Activated naive CD4-positive, alpha-beta T cell treated with anti-CD3 and anti-CD28 coated beads for 36 hours (primary cell): Measurements from ENCODE around the gene SIRPB1. TPM values are rescaled to one million over a fixed set of nuclear protein-coding genes. Genes with fewer than 3 reads are reported as not detected.

Experiments
- CTCF ChIA-PET: fragments of 350-600 bp; sonication (Branson Sonifier 250); formaldehyde crosslinking; loops from one replicate; lab custom pipeline; 2021; ENCODE audit warnings: antibody characterized with exemption; lab: Charles Lee
- DNase-seq: peaks from one replicate; pipeline ENCODE4 v3.0.0-alpha.2; 2020
- H3K27ac Mint-ChIP-seq: one replicate; pipeline ENCODE4 v1.8.0; 2021; ENCODE audit warnings: mild to moderate bottlenecking, mixed read lengths
- H3K27me3 Mint-ChIP-seq: one replicate; pipeline ENCODE4 v1.8.0; 2021; ENCODE audit warnings: low read depth, mixed read lengths
- H3K36me3 Mint-ChIP-seq: one replicate; pipeline ENCODE4 v1.8.0; 2021; ENCODE audit warnings: low read depth, mixed read lengths
- H3K4me1 Mint-ChIP-seq: one replicate; pipeline ENCODE4 v1.8.0; 2021; ENCODE audit warnings: low read depth, mixed read lengths
- H3K4me3 Mint-ChIP-seq: one replicate; pipeline ENCODE4 v1.8.0; 2021; ENCODE audit warnings: mild to moderate bottlenecking, moderate library complexity, mixed read lengths
- H3K9me3 Mint-ChIP-seq: one replicate; pipeline ENCODE4 v1.8.0; 2021; ENCODE audit warnings: mixed read lengths
- intact Hi-C: fragments of 100-400 bp; cut with micrococcal nuclease; formaldehyde crosslinking; loops from one replicate; pipeline ENCODE4 v1.15.1; 2023
- total RNA-seq, 2 experiments: library from RNA; stranded (reverse); gene quantifications; one replicate each; pipeline ENCODE4 v1.2.3, GENCODE V29; 2021

The SIRPB1 gene
- total RNA-seq, 2 experiments from 2014 or later: 1.4 to 2.0 TPM

- Mint-ChIP-seq H3K27ac (no peak overlapping the region), H3K4me1 (peaks cover 64% of the 10 kb centered on the region), H3K27me3 (no peaks in the 10 kb centered on the region), H3K36me3 (peaks cover 38% of the 10 kb centered on the region), H3K9me3 (peaks cover 6% of the 10 kb centered on the region), H3K4me3 (no peak overlapping the region)
- intact Hi-C loops: no loop called here
- CTCF ChIA-PET: interaction anchor here (0.6 kb wide), 1 partner anchor 20 kb away, joined by 4 read pairs; no protein-coding TSS in a partner anchor
- DNase-seq: no peak
Measured at GRCh38 chr20:1635291-1635979, 15.6 kb upstream of the SIRPB1 start.

- CTCF ChIA-PET: no interaction called here
- DNase-seq: no peak
- H3K4me1 Mint-ChIP-seq: peaks cover 68% of the 10 kb centered on the region
- no peak overlapping the region for H3K27ac Mint-ChIP-seq
- H3K9me3 Mint-ChIP-seq: no peaks in the 10 kb centered on the region
- intact Hi-C loops: no loop called here
- H3K4me3 Mint-ChIP-seq: no peak overlapping the region
- H3K36me3 Mint-ChIP-seq: peaks cover 52% of the 10 kb centered on the region
- H3K27me3 Mint-ChIP-seq: no peaks in the 10 kb centered on the region
Measured at GRCh38 chr20:1633535-1633934, 13.7 kb upstream of the SIRPB1 start.

- CTCF ChIA-PET: interaction anchor here (0.6 to 1.4 kb wide), 7 partner anchors 9 to 274 kb away, joined by 3 to 6 read pairs (median 3); no protein-coding TSS in a partner anchor
- no peaks in the 10 kb centered on the region for H3K9me3 Mint-ChIP-seq
- intact Hi-C loops: no loop called here
- peak; percentile 72 for DNase-seq
- H3K4me1 Mint-ChIP-seq: peaks cover 73% of the 10 kb centered on the region
- no peaks in the 10 kb centered on the region for H3K27me3 Mint-ChIP-seq
- H3K36me3 Mint-ChIP-seq: peaks cover 61% of the 10 kb centered on the region
- peak overlapping the region; percentile 65 for H3K27ac Mint-ChIP-seq
- no peak overlapping the region for H3K4me3 Mint-ChIP-seq
Measured at GRCh38 chr20:1632178-1632577, 12.4 kb upstream of the SIRPB1 start.

GRCh38 chr20:1631309-1632151 is 11.7 kb upstream of the SIRPB1 start:
- CTCF ChIA-PET: interaction anchor here (0.6 to 1.6 kb wide), 9 partner anchors 9 to 274 kb away, joined by 3 to 6 read pairs (median 4); no protein-coding TSS in a partner anchor
- no peak for DNase-seq
- intact Hi-C loops: no loop called here
- H3K4me1 Mint-ChIP-seq: peaks cover 73% of the 10 kb centered on the region
- peaks cover 56% of the 10 kb centered on the region for H3K36me3 Mint-ChIP-seq
- no peaks in the 10 kb centered on the region for H3K9me3 Mint-ChIP-seq
- H3K27ac Mint-ChIP-seq: peak overlapping the region; percentile 65
- H3K27me3 Mint-ChIP-seq: no peaks in the 10 kb centered on the region
- H3K4me3 Mint-ChIP-seq: no peak overlapping the region

GRCh38 chr20:1630186-1630585 is 10.4 kb upstream of the SIRPB1 start:
- DNase-seq: no peak
- Mint-ChIP-seq H3K9me3 (no peaks in the 10 kb centered on the region), H3K27me3 (no peaks in the 10 kb centered on the region), H3K27ac (no peak overlapping the region), H3K36me3 (peaks cover 43% of the 10 kb centered on the region), H3K4me3 (no peak overlapping the region), H3K4me1 (peaks cover 85% of the 10 kb centered on the region)
- CTCF ChIA-PET: interaction anchor here (1.2 to 1.6 kb wide), 2 partner anchors 29 to 147 kb away, joined by 4 to 5 read pairs; no protein-coding TSS in a partner anchor
- intact Hi-C loops: no loop called here

GRCh38 chr20:1629321-1629720 is 9.5 kb upstream of the SIRPB1 start:
- Mint-ChIP-seq H3K36me3 (peaks cover 38% of the 10 kb centered on the region), H3K9me3 (no peaks in the 10 kb centered on the region), H3K27ac (no peak overlapping the region), H3K4me3 (no peak overlapping the region), H3K27me3 (no peaks in the 10 kb centered on the region), H3K4me1 (peaks cover 92% of the 10 kb centered on the region)
- no peak for DNase-seq
- intact Hi-C loops: loop anchor here (5.0 to 10.0 kb wide), 2 partner anchors 215 to 473 kb away; partner anchors contain the start of gene STK35
- CTCF ChIA-PET: no interaction called here

- Mint-ChIP-seq H3K4me3 (no peak overlapping the region), H3K27ac (no peak overlapping the region), H3K27me3 (no peaks in the 10 kb centered on the region), H3K9me3 (no peaks in the 10 kb centered on the region), H3K4me1 (peaks cover 94% of the 10 kb centered on the region), H3K36me3 (peaks cover 34% of the 10 kb centered on the region)
- no peak for DNase-seq
- CTCF ChIA-PET: no interaction called here
- intact Hi-C loops: loop anchor here (5.0 to 10.0 kb wide), 2 partner anchors 216 to 474 kb away; partner anchors contain the start of gene STK35
Measured at GRCh38 chr20:1628621-1629020, 8.8 kb upstream of the SIRPB1 start.

GRCh38 chr20:1627200-1627550 is 7.4 kb upstream of the SIRPB1 start:
- intact Hi-C loops: loop anchor here (5.0 to 10.0 kb wide), 2 partner anchors 218 to 475 kb away; partner anchors contain the start of gene STK35
- no peaks in the 10 kb centered on the region for H3K9me3 Mint-ChIP-seq
- H3K4me1 Mint-ChIP-seq: peaks cover 96% of the 10 kb centered on the region
- H3K36me3 Mint-ChIP-seq: peaks cover 31% of the 10 kb centered on the region
- no peaks in the 10 kb centered on the region for H3K27me3 Mint-ChIP-seq
- peak overlapping the region; percentile 89 for H3K27ac Mint-ChIP-seq
- no peak overlapping the region for H3K4me3 Mint-ChIP-seq
- peak; percentile 34 for DNase-seq
- CTCF ChIA-PET: interaction anchor here (1.0 kb wide), 1 partner anchor 150 kb away, joined by 5 read pairs; no protein-coding TSS in a partner anchor

- H3K36me3 Mint-ChIP-seq: peaks cover 31% of the 10 kb centered on the region
- H3K4me3 Mint-ChIP-seq: no peak overlapping the region
- H3K27ac Mint-ChIP-seq: peak overlapping the region; percentile 89
- H3K4me1 Mint-ChIP-seq: peaks cover 94% of the 10 kb centered on the region
- peak; percentile 18 for DNase-seq
- intact Hi-C loops: loop anchor here (5.0 to 10.0 kb wide), 2 partner anchors 218 to 476 kb away; partner anchors contain the start of gene STK35
- CTCF ChIA-PET: interaction anchor here (1.0 kb wide), 1 partner anchor 150 kb away, joined by 5 read pairs; no protein-coding TSS in a partner anchor
- H3K27me3 Mint-ChIP-seq: no peaks in the 10 kb centered on the region
- H3K9me3 Mint-ChIP-seq: no peaks in the 10 kb centered on the region
Measured at GRCh38 chr20:1626528-1627199, 6.9 kb upstream of the SIRPB1 start.

GRCh38 chr20:1625083-1625690 is 5.4 kb upstream of the SIRPB1 start:
- no peak overlapping the region for H3K4me3 Mint-ChIP-seq
- intact Hi-C loops: loop anchor here (1.0 to 10.0 kb wide), 9 partner anchors 22 to 477 kb away; partner anchors contain the start of gene STK35
- CTCF ChIA-PET: interaction anchor here (0.8 to 3.3 kb wide), 4 partner anchors 51 to 152 kb away, joined by 3 to 13 read pairs (median 4); no protein-coding TSS in a partner anchor

GRCh38 chr20:1623501-1624205 is 3.8 kb upstream of the SIRPB1 start:
- intact Hi-C loops: loop anchor here (2.0 to 10.0 kb wide), 3 partner anchors 35 to 221 kb away; no protein-coding TSS in a partner anchor
- DNase-seq: no peak
- Mint-ChIP-seq H3K36me3 (peaks cover 11% of the 10 kb centered on the region), H3K27me3 (no peaks in the 10 kb centered on the region), H3K4me1 (peaks cover 93% of the 10 kb centered on the region), H3K27ac (no peak overlapping the region), H3K9me3 (peaks cover 4% of the 10 kb centered on the region), H3K4me3 (no peak overlapping the region)
- CTCF ChIA-PET: interaction anchor here (1.3 to 3.3 kb wide), 5 partner anchors 8 to 153 kb away, joined by 3 to 13 read pairs (median 4); no protein-coding TSS in a partner anchor

More at GRCh38 chr20:1625083-1625690, 5.4 kb upstream of the SIRPB1 start:
- Mint-ChIP-seq H3K9me3 (no peaks in the 10 kb centered on the region), H3K27ac (peak overlapping the region; percentile 89), H3K27me3 (no peaks in the 10 kb centered on the region), H3K36me3 (peaks cover 25% of the 10 kb centered on the region), H3K4me1 (peaks cover 97% of the 10 kb centered on the region)
- DNase-seq: no peak
